Hepatocyte (in vitro differentiated cells): ENCODE data around the gene CHN1.

Experiments
- CTCF ChIP-seq: fragments of 200-600 bp; sonication (generic); IDR thresholded peaks from 2 replicates; pipeline ENCODE4 v1.5.1; 2016; ENCODE audit warnings: antibody characterized with exemption, mild to moderate bottlenecking; ENCODE audit not compliant: poor library complexity
- EZH2 ChIP-seq: fragments of 200-600 bp; sonication (generic); IDR thresholded peaks from 2 replicates; pipeline ENCODE4 v1.6.1; 2016; ENCODE audit warnings: antibody characterized with exemption, mild to moderate bottlenecking, borderline replicate concordance
- EZH2phosphoT487 ChIP-seq: fragments of 200-600 bp; sonication (generic); IDR thresholded peaks from one replicate; pipeline ENCODE4 v1.6.1; 2018; ENCODE audit warnings: antibody characterized with exemption, mild to moderate bottlenecking, low read depth, moderate library complexity; ENCODE audit not compliant: unreplicated experiment, severe bottlenecking

- TF ChIP-seq EZH2 (no peak), CTCF (no peak), EZH2phosphoT487 (no peak)
These were observed 160.9 kb downstream of the CHN1 start for GRCh38 chr2:174844295-174844708.
